ENCODE measurements around the gene HCRT.

The HCRT gene

GRCh38 chr17:42138749-42139492 lies 46.3 kb downstream of the HCRT start (continued):
- TF ChIP-seq GLIS3 (CRISPR knock-in tag; IDR thresholded peaks at IDR 0.05) = no peak
- TF ChIP-seq SNAI2 (CRISPR knock-in tag; IDR thresholded peaks at IDR 0.05) = no peak
- no peak for TF ChIP-seq BACH2 (CRISPR knock-in tag; IDR thresholded peaks at IDR 0.05; ENCODE audit: borderline replicate concordance)
- no peak for TF ChIP-seq PPARA (CRISPR knock-in tag; IDR thresholded peaks at IDR 0.05; ENCODE audit: borderline replicate concordance)
- TF ChIP-seq CREB5 (CRISPR knock-in tag; IDR thresholded peaks at IDR 0.05; ENCODE audit: low read depth) = no peak
- no peak for TF ChIP-seq ZC3H10 (CRISPR knock-in tag; IDR thresholded peaks at IDR 0.05)
- no peak for TF ChIP-seq ESRRG (CRISPR knock-in tag; IDR thresholded peaks at IDR 0.05)
- TF ChIP-seq TCF4 (CRISPR knock-in tag; IDR thresholded peaks at IDR 0.05; ENCODE audit: borderline replicate concordance) = no peak
- TF ChIP-seq POU6F1 (CRISPR knock-in tag; IDR thresholded peaks at IDR 0.05; ENCODE audit: borderline replicate concordance, low read depth) = no peak

GRCh38 chr17:42136654-42137051 lies 48.6 kb downstream of the HCRT start:
- TF ChIP-seq TSHZ2 (CRISPR knock-in tag; IDR thresholded peaks at IDR 0.05) = no peak
- no peak for TF ChIP-seq ZC3H10 (CRISPR knock-in tag; IDR thresholded peaks at IDR 0.05)
- no peak for TF ChIP-seq ZNF565 (CRISPR knock-in tag; conservative IDR thresholded peaks at IDR 0.05; ENCODE audit: low read depth)
- TF ChIP-seq ISL1 (CRISPR knock-in tag; IDR thresholded peaks at IDR 0.05) = no peak
- no peak for TF ChIP-seq RARB (CRISPR knock-in tag; IDR thresholded peaks at IDR 0.05)
- TF ChIP-seq POU6F1 (CRISPR knock-in tag; IDR thresholded peaks at IDR 0.05; ENCODE audit: borderline replicate concordance, low read depth) = no peak
- TF ChIP-seq TOX (CRISPR knock-in tag; IDR thresholded peaks at IDR 0.05; ENCODE audit: borderline replicate concordance) = no peak
- TF ChIP-seq ESRRG (CRISPR knock-in tag; IDR thresholded peaks at IDR 0.05) = no peak
- no peak for TF ChIP-seq BACH2 (CRISPR knock-in tag; IDR thresholded peaks at IDR 0.05; ENCODE audit: borderline replicate concordance)
- no peak for TF ChIP-seq ZNF8 (CRISPR knock-in tag; IDR thresholded peaks at IDR 0.05)
- TF ChIP-seq ARNTL (CRISPR knock-in tag; IDR thresholded peaks at IDR 0.05; ENCODE audit: borderline replicate concordance, low read depth) = no peak
- no peak for TF ChIP-seq PATZ1 (CRISPR knock-in tag; IDR thresholded peaks at IDR 0.05; ENCODE audit: borderline replicate concordance)
- TF ChIP-seq ZNF70 (CRISPR knock-in tag; IDR thresholded peaks at IDR 0.05) = no peak
- TF ChIP-seq SNAI2 (CRISPR knock-in tag; IDR thresholded peaks at IDR 0.05) = no peak
- no peak for ATAC-seq

Data from SK-N-SH treated with all-trans-retinoic acid at 6 μM for 48 hours (cell line).